K562 (cell line): ENCODE data around the gene MCC. TPM values are rescaled to one million over a fixed set of nuclear protein-coding genes. Genes with fewer than 3 reads are reported as not detected.

Experiments
- ATAC-seq: fragments of 200-7000 bp; cut with Tn5 transposase; 3 replicates; pipeline ENCODE4 v1.9.1; 2020; ENCODE audit warnings: moderate library complexity
- BruUV-seq: library from RNA; stranded (reverse); fragments of 400-500 nt; replicated peaks from 2 replicates; lab custom pipeline; 2021; lab: Mats Ljungman, UMichigan
- CTCF ChIA-PET: fragments of 300-600 bp; formaldehyde crosslinking; extraction: SDS; loops from one replicate; lab custom pipeline; 2021; ENCODE audit warnings: low intra/inter-chr PET ratio; lab: Yijun Ruan, JAX
- POLR2A ChIA-PET: fragments of 300-600, 350-650 bp; sonication (Branson Sonifier 250); formaldehyde crosslinking; extraction: SDS; loops from one replicate; lab custom pipeline; 2021; ENCODE audit warnings: antibody characterized with exemption, inconsistent platforms; lab: Yijun Ruan, JAX
- DNase-seq, 4 experiments: peaks; one replicate each; pipeline versions ENCODE4 v3.0.0 to v3.0.0-alpha.2; 2011 to 2018; ENCODE audit warnings: low spot score in 3 of 4, mixed read lengths in 3 of 4; ENCODE audit errors: extremely low read depth in 1 of 4
- FAIRE-seq: peaks from 2 replicates; lab custom pipeline; 2011; peaks lifted over from hg19 to GRCh38; lab: Jason Lieb, UNC
- H2AFZ ChIP-seq: 2 replicates; pipeline ENCODE4 v1.6.0; 2011; ENCODE audit warnings: low read depth, low read length, control low read depth, inconsistent platforms
- H3K27ac ChIP-seq: fragments of 200-600 bp; 3 replicates; pipeline ENCODE4 v1.8.0; 2011; ENCODE audit warnings: low read depth, mild to moderate bottlenecking, control low read depth, inconsistent platforms, low read length, moderate library complexity, mixed read lengths; ENCODE audit errors: extremely low read depth
- H3K27me3 ChIP-seq, 2 experiments: fragments of 300-600 bp in 1 of 2; 2 replicates in 1 of 2; 3 replicates in 1 of 2; pipeline versions ENCODE4 v1.6.0 to v1.8.0; 2011; ENCODE audit warnings: inconsistent platforms in 2 of 2, low read length in 2 of 2, mild to moderate bottlenecking in 1 of 2, mixed read lengths in 1 of 2, moderate library complexity in 1 of 2; ENCODE audit not compliant: control insufficient read depth in 2 of 2, insufficient read depth in 2 of 2
- H3K36me3 ChIP-seq: fragments of 300-600 bp; 3 replicates; pipeline ENCODE4 v1.8.0; 2011; ENCODE audit warnings: mild to moderate bottlenecking, low read length, inconsistent platforms; ENCODE audit not compliant: control insufficient read depth, insufficient read depth
- H3K4me1 ChIP-seq, 2 experiments: fragments of 200-600 bp in 1 of 2; replicated peaks in 1 of 2; 2 replicates in 1 of 2; 3 replicates in 1 of 2; pipeline versions ENCODE4 v1.5.1 to v1.8.0; 2011; ENCODE audit warnings: inconsistent platforms in 2 of 2, low read length in 2 of 2, mild to moderate bottlenecking in 1 of 2, mixed read lengths in 1 of 2, moderate library complexity in 1 of 2; ENCODE audit not compliant: control insufficient read depth in 2 of 2, insufficient read depth in 2 of 2
- H3K4me2 ChIP-seq: 2 replicates; pipeline ENCODE4 v1.6.1; 2011; ENCODE audit warnings: low read length, control low read depth, inconsistent platforms, mixed read lengths; ENCODE audit not compliant: insufficient read depth
- H3K4me3 ChIP-seq: fragments of 200-600 bp; sonication (generic), shearing (Covaris generic); 2 replicates; pipeline ENCODE4 v1.5.1; 2016; ENCODE audit warnings: control low read depth, inconsistent platforms
- H3K79me2 ChIP-seq: fragments of 200-600 bp; 3 replicates; pipeline ENCODE4 v1.8.0; 2011; ENCODE audit warnings: low read length, inconsistent platforms; ENCODE audit not compliant: control insufficient read depth, insufficient read depth
- H3K9ac ChIP-seq, 2 experiments: 2 replicates each; pipeline versions ENCODE4 v1.6.0 to v1.6.1; 2011; ENCODE audit warnings: low read depth in 2 of 2, low read length in 2 of 2, control low read depth in 1 of 2, inconsistent platforms in 1 of 2, mild to moderate bottlenecking in 1 of 2, mixed read lengths in 1 of 2; ENCODE audit not compliant: insufficient read depth in 1 of 2
- H3K9me1 ChIP-seq: one replicate; pipeline ENCODE4 v1.6.0; 2011; ENCODE audit warnings: inconsistent platforms, mild to moderate bottlenecking, low read length, moderate library complexity; ENCODE audit not compliant: control insufficient read depth, insufficient read depth
- H3K9me3 ChIP-seq: replicated peaks from 2 replicates; pipeline ENCODE4 v1.5.1; 2011; ENCODE audit warnings: low read depth, low read length, inconsistent platforms; ENCODE audit not compliant: control insufficient read depth, insufficient read depth
- H4K20me1 ChIP-seq: replicated peaks from 2 replicates; pipeline ENCODE4 v1.6.1; 2011; ENCODE audit warnings: low read length, inconsistent platforms, mixed read lengths; ENCODE audit not compliant: control insufficient read depth, insufficient read depth
- MCM5 ChIP-seq: fragments of 450-650 bp; IDR thresholded peaks from 2 replicates; pipeline ENCODE4 v1.6.1; 2016; ENCODE audit warnings: low read depth
- MTA2 ChIP-seq: fragments of 450-650 bp; IDR thresholded peaks from 2 replicates; pipeline ENCODE4 v1.6.1; 2016; ENCODE audit warnings: low read depth
- NFRKB ChIP-seq: fragments of 450-650 bp; IDR thresholded peaks from 2 replicates; pipeline ENCODE4 v1.6.1; 2016; ENCODE audit warnings: low read depth
- PCBP2 ChIP-seq: fragments of 200-400 bp; formaldehyde crosslinking; IDR thresholded peaks from 2 replicates; pipeline ENCODE4 v1.6.1; 2018; ENCODE audit warnings: low read length, low read depth, mild to moderate bottlenecking, moderate library complexity; ENCODE audit not compliant: poor library complexity, severe bottlenecking
- PTBP1 ChIP-seq: fragments of 200-400 bp; formaldehyde crosslinking; IDR thresholded peaks from 2 replicates; pipeline ENCODE4 v1.6.1; 2017; ENCODE audit warnings: low read depth, low read length
- WGBS: fragments of 100-300 bp; shearing (Covaris generic); methylation state at CpG from one replicate; pipeline ENCODE4 v1.1.6; 2016; ENCODE audit warnings: low coverage, mixed read lengths; ENCODE audit not compliant: insufficient coverage; ENCODE audit errors: missing lambda C conversion rate; 5-methylcytosine and 5-hydroxymethylcytosine counted together
- in situ Hi-C: fragments of 300-500 bp; cut with MboI; formaldehyde crosslinking; loops from 4 replicates; pipeline ENCODE4 v1.15.0; 2018; ENCODE audit warnings: inconsistent platforms, mixed read lengths
- intact Hi-C: fragments of 100-400 bp; cut with micrococcal nuclease; formaldehyde crosslinking; loops from 2 replicates; pipeline ENCODE4 v1.14.2; 2022
- polyA plus RNA-seq, 8 experiments: library from polyadenylated mRNA; depleted of rRNA in 4 of 8; stranded (reverse) in 5 of 8; unstranded in 3 of 8; fragments of >200 nt; fragmentation: Nextera tagmentation in 2 of 8; fragmentation: Illumina TruSeq in 1 of 8; extraction: Ambion mirVana in 2 of 8; extraction: Trizol in 1 of 8; gene quantifications; 2 replicates each; pipeline versions ENCODE4 v1.2.1 to v1.2.3, GENCODE V29; 2011 to 2014; ENCODE audit warnings: inconsistent platforms in 1 of 8, missing spikeins in 1 of 8
- total RNA-seq, 7 experiments: library from RNA; depleted of rRNA in 6 of 7; stranded (reverse); fragments of >200 nt in 6 of 7; fragmentation: Illumina TruSeq in 2 of 7; extraction: Trizol in 2 of 7; gene quantifications; 2 replicates each; pipeline versions ENCODE4 v1.2.1 to v1.2.3, GENCODE V29; 2011 to 2021; ENCODE audit warnings: low replicate concordance in 1 of 7
- TF ChIP-seq, protein P1 (sequence below): fragments of 450-650 bp; IDR thresholded peaks from 2 replicates; pipeline ENCODE4 v1.7.0; 2016; ENCODE audit warnings: borderline replicate concordance
- TF ChIP-seq, protein P2 (sequence below): sonication (generic); formaldehyde crosslinking; IDR thresholded peaks from 2 replicates; pipeline ENCODE4 v1.4.0; 2020; ENCODE audit warnings: mild to moderate bottlenecking, missing genetic modification reagents
- TF ChIP-seq, protein P3 (sequence below): fragments of 450-650 bp; formaldehyde crosslinking; IDR thresholded peaks from 2 replicates; pipeline ENCODE4 v1.4.0; 2020; ENCODE audit warnings: mild to moderate bottlenecking
- TF ChIP-seq, protein P4 (sequence below): fragments of 250-450 bp; sonication (Bioruptor Pico); IDR thresholded peaks from 2 replicates; pipeline ENCODE4 v1.6.1; 2021; ENCODE audit warnings: mild to moderate bottlenecking
- TF ChIP-seq, protein P5 (sequence below): fragments of 450-650 bp; IDR thresholded peaks from 2 replicates; pipeline ENCODE4 v1.6.1; 2016; ENCODE audit warnings: missing biosample characterization, missing genetic modification characterization

The MCC gene
- total and polyA plus RNA-seq, 9 of the 15 experiments (the other 6 are each of a cell fraction or from before 2014, with no cell fraction given) = 0.04 to 0.24 (median 0.06) TPM; not detected in 1

DNA sequence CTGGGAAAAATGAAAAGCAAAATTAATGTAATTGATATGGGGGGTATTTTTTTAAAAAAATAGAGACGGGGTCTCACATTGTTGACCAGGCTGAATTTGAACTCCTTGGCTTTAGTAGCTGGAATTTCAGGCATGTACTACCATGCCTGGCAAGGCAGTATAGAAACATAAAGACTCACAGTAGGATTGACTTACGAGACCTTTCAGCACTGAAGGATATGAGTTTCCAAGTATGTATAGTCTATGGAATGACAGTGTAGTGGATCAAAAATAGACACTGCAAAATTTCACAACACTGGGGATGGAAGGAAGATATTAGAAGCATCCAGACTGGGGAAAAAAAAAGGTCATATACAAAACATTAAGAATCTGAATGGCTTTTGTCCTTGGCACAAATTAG lies 504.9 kb downstream of the MCC start:
- intact Hi-C loops (no loop called here), in situ Hi-C loops (no loop called here)
- BruUV-seq = no TSS peak
- Histone ChIP-seq H3K9ac (no peak overlapping the region), H3K79me2 (peaks cover 96% of the 10 kb centered on the region), H3K36me3 (peaks cover 65% of the 10 kb centered on the region), H3K9me1 (no peaks in the 10 kb centered on the region), H2AFZ (no peak overlapping the region), H3K27me3 (no peaks in the 10 kb centered on the region), H3K27ac (no peak overlapping the region), H3K9me3 (no peaks in the 10 kb centered on the region), H3K4me1 (peaks cover 0 to 7% of the 10 kb centered on the region in 2 experiments; a peak in 2 of 5 replicates), H3K4me3 (no peak overlapping the region), H4K20me1 (peaks cover 4% of the 10 kb centered on the region), H3K4me2 (no peak overlapping the region)
- ATAC-seq (no peak), FAIRE-seq (no peak), DNase-seq (no peak)
- TF ChIP-seq, protein P1, sequence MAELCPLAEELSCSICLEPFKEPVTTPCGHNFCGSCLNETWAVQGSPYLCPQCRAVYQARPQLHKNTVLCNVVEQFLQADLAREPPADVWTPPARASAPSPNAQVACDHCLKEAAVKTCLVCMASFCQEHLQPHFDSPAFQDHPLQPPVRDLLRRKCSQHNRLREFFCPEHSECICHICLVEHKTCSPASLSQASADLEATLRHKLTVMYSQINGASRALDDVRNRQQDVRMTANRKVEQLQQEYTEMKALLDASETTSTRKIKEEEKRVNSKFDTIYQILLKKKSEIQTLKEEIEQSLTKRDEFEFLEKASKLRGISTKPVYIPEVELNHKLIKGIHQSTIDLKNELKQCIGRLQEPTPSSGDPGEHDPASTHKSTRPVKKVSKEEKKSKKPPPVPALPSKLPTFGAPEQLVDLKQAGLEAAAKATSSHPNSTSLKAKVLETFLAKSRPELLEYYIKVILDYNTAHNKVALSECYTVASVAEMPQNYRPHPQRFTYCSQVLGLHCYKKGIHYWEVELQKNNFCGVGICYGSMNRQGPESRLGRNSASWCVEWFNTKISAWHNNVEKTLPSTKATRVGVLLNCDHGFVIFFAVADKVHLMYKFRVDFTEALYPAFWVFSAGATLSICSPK = no peak
- TF ChIP-seq MCM5 = no peak
- TF ChIP-seq, protein P2, sequence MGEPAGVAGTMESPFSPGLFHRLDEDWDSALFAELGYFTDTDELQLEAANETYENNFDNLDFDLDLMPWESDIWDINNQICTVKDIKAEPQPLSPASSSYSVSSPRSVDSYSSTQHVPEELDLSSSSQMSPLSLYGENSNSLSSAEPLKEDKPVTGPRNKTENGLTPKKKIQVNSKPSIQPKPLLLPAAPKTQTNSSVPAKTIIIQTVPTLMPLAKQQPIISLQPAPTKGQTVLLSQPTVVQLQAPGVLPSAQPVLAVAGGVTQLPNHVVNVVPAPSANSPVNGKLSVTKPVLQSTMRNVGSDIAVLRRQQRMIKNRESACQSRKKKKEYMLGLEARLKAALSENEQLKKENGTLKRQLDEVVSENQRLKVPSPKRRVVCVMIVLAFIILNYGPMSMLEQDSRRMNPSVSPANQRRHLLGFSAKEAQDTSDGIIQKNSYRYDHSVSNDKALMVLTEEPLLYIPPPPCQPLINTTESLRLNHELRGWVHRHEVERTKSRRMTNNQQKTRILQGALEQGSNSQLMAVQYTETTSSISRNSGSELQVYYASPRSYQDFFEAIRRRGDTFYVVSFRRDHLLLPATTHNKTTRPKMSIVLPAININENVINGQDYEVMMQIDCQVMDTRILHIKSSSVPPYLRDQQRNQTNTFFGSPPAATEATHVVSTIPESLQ = no peak
- no peak for TF ChIP-seq MTA2
- TF ChIP-seq, protein P3, sequence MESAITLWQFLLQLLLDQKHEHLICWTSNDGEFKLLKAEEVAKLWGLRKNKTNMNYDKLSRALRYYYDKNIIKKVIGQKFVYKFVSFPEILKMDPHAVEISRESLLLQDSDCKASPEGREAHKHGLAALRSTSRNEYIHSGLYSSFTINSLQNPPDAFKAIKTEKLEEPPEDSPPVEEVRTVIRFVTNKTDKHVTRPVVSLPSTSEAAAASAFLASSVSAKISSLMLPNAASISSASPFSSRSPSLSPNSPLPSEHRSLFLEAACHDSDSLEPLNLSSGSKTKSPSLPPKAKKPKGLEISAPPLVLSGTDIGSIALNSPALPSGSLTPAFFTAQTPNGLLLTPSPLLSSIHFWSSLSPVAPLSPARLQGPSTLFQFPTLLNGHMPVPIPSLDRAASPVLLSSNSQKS = no peak
- TF ChIP-seq PTBP1 = no peak
- TF ChIP-seq NFRKB = no peak
- TF ChIP-seq, protein P4, sequence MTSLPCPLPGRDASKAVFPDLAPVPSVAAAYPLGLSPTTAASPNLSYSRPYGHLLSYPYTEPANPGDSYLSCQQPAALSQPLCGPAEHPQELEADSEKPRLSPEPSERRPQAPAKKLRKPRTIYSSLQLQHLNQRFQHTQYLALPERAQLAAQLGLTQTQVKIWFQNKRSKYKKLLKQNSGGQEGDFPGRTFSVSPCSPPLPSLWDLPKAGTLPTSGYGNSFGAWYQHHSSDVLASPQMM (CRISPR knock-in tag) = no peak
- no peak for TF ChIP-seq PCBP2
- TF ChIP-seq, protein P5, sequence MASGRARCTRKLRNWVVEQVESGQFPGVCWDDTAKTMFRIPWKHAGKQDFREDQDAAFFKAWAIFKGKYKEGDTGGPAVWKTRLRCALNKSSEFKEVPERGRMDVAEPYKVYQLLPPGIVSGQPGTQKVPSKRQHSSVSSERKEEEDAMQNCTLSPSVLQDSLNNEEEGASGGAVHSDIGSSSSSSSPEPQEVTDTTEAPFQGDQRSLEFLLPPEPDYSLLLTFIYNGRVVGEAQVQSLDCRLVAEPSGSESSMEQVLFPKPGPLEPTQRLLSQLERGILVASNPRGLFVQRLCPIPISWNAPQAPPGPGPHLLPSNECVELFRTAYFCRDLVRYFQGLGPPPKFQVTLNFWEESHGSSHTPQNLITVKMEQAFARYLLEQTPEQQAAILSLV (tag) = no peak
- POLR2A ChIA-PET = no interaction called here
- CTCF ChIA-PET = no interaction called here
- WGBS = 100% methylated on average over 2 of the region's 2 CpGs
